AG09319 (cell line): ENCODE data around the gene PCTP.

Experiments used
- DNase-seq: peaks from one replicate; pipeline ENCODE4 v3.0.0-alpha.2; 2010; ENCODE audit warnings: low read depth; ENCODE audit errors: extremely low read depth
- CTCF ChIP-seq: IDR thresholded peaks from 2 replicates; pipeline ENCODE4 v1.5.1; 2011; ENCODE audit warnings: low read depth, mild to moderate bottlenecking, inconsistent platforms, low read length, moderate library complexity

PCTP gene

GRCh38 chr17:55816532-55817396 is 65.9 kb downstream of the PCTP start:
- DNase-seq, result no peak
- no peak for TF ChIP-seq CTCF

DNA sequence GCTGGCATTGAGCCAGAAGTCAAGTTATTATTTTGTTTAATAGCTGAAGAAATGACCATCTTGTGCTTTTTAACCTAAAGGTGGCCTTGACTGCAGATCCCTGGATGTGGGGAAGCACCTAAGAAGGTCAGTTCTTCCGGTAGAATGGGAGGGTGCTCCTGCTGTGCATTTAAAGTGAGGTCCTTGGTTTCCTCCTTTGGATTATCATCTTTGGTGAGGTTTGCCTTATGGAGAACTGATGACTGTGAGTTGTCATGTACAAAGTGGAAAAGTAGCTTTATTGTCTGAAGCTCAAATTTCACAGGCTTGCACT is 66.5 kb downstream of the PCTP start:
- no peak for TF ChIP-seq CTCF
- no peak for DNase-seq

DNA sequence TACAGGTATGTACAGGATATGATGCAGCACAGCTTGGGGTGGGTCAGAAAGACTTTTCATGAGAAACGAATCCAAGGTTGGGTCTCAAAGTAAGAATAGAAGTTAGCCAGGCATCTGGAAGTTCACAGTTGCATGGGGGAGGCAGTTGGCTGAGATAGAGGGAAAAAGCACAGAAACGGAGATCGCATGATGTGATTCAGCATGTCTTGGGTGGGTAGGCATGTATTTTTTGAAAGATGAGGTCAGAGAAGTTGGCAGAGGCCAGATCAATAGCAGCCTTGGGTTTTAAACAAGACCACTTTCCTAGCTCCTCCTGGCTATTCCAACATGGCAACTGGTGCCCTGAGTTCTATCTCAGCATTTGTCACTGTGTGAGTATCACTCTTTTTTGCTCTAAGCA is 67.2 kb downstream of the PCTP start:
- TF ChIP-seq CTCF, result no peak
- no peak for DNase-seq

GRCh38 chr17:55818451-55819375 is 67.9 kb downstream of the PCTP start:
- no peak for DNase-seq
- TF ChIP-seq CTCF, result no peak

DNA sequence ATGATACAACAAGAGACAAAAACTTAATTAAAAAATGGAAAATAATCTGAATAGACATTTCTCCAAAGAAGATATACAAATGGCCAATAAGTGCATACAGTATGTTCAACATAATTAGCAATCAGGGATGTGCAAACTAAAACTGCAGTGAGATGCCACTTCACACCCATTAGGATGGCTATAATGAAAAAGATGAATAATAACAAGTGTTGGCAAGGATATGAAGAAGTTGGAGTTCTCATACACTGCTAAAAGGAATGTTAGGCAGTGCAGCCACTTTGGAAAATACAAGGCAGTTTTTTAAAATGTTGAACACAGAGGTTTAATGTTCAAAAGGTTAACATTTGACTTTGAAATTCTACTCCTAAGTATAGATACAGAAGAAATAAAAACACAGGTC is 69.8 kb downstream of the PCTP start:
- no peak for DNase-seq
- TF ChIP-seq CTCF, result no peak

DNA sequence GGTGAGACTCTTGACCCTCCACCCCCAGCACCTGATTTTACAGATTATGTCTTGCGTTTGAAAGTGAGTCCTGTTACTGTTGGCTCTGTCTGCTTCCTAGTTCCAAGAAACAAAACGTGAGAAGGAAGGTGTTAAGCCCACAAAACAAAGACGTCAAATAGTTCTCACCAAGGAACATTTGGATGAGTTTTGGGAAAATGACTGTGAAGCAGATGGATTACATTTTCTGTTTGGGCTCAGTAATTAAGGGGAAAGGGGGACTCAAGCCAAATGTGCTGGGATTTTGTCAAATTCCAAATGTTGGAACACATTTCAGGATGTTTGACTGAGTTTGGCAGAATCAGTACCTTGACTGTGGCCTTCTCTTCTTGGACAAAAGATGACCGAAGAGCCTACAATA is 71.2 kb downstream of the PCTP start:
- no peak for DNase-seq
- no peak for TF ChIP-seq CTCF

DNA sequence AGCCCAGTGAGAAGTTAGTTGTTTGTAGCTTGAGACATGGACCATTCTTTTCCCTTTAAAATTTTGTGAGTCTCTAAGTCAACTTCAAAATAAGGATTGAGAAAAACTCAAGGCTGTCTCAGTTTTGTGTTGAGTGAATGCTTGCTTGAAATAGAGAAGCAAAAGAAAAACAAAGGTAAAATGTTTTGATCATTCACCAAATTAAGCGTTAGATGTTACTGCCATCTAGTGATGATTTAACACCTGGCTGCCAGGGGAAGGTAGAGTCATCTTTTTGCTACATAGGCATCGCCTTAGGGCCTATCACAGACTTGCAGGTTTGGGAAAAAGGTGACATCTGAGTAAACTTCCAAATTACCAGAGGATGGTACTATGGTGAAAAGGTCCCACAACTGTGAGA is 74.4 kb downstream of the PCTP start:
- TF ChIP-seq CTCF, result no peak
- no peak for DNase-seq
